Tongue (tissue), 2 donors: ENCODE measurements around the gene TRIP11. TPM values are rescaled to one million over a fixed set of nuclear protein-coding genes. Genes with fewer than 3 reads are reported as not detected.

Experiments
- DNase-seq: peaks from one replicate; pipeline ENCODE4 v3.0.0-alpha.2; 2015
- total RNA-seq: library from RNA; depleted of rRNA; stranded (reverse); fragments of >200 nt; gene quantifications from one replicate; pipeline ENCODE4 v1.2.3, GENCODE V29; 2014

Gene TRIP11
- total RNA-seq, 1 donor from 2014 or later = 64.5 TPM

DNA sequence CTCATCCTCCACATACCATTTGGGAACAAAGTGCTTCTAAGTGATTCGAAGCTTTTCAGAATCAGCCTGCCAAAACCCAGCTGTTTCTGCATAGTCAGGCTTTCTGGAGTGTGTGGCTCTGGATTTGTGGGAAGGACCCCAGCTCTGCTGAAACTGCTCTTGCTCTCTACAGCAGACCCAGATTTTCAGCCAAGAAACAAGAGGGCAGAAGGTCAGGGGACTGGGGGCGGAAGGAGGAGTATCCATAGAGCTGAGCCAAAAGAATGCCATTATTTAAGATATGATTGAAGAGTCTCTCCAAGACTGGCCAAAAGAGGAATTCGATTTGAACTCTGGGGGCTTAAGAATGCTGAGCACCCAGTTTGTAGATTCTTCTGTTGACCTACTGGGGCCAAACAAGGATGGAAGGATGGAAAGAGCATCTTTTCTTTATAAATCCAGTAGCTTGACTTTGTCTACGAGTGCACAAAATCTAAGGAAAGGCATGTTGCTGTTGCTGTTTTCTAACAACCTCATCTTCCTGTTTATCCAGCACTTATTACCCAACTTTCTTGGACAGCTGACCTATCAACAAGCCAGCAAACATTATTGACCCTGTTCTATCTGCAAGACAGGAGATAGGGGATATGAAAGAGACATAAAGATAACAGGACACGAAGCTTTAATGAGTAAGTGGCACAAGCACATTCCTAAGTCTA is 121.5 kb downstream of the TRIP11 start:
- DNase-seq = no peak

Other genes starting within 250 kb of the TRIP11 start
- 30.9 TPM for gene TC2N, start 172.5 kb downstream of the TRIP11 start, total RNA-seq
- 65.3 TPM for gene FBLN5, start 92.4 kb downstream of the TRIP11 start, total RNA-seq
- 56.2 TPM for gene ATXN3, start 66.5 kb upstream of the TRIP11 start, total RNA-seq
- 209 TPM for gene NDUFB1, start 81.6 kb upstream of the TRIP11 start, total RNA-seq
- gene CPSF2, start 81.9 kb upstream of the TRIP11 start, total RNA-seq = 36.5 TPM